Prostate gland (tissue), 2 donors: Measurements from ENCODE around the gene GABPB1.

Experiments used
- CTCF ChIP-seq, 4 experiments: fragments of 200-600 bp in 2 of 4; fragments of 450-650 bp in 2 of 4; sonication (generic) in 2 of 4; IDR thresholded peaks; 1 replicate in 3 of 4; 2 replicates in 1 of 4; pipeline ENCODE4 v1.5.1; 2016 to 2019; ENCODE audit warnings: antibody characterized with exemption in 4 of 4, mild to moderate bottlenecking in 2 of 4, moderate library complexity in 2 of 4
- POLR2AphosphoS5 ChIP-seq: sonication (generic); formaldehyde crosslinking; IDR thresholded peaks from one replicate; pipeline ENCODE4 v1.6.1; 2017; ENCODE audit warnings: antibody characterized with exemption

DNA sequence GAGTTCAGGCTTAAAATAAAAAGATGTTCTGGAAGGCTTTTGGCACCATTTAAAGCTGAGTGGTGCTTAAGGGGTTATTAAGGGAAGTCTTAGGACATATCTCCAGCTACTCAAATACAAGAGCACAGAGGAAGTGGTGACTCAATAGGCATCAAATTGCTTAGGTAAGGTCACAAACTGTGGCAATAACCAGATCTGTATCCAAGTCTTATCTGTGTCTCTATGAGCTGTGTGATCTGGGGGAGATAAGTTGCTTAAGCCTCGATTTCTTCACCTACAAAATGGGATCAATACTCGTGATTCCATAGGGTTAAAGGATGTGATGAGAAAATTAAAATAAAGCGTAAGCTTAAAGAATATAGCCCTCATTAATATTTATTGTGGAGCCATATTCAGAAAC is 97.1 kb downstream of the GABPB1 start:
- TF ChIP-seq CTCF (IDR thresholded peaks at IDR 0.05) (no peak), POLR2AphosphoS5 (no peak)
